RWPE2 (cell line): ENCODE results near the gene CCDC71.

Experiments used
- ATAC-seq: fragments of 200-7000 bp; cut with Tn5 transposase; 3 replicates; pipeline ENCODE4 v1.9.1; 2021; ENCODE audit warnings: low read depth
- DNase-seq: peaks from one replicate; pipeline ENCODE4 v3.0.0-alpha.2; 2020; ENCODE audit warnings: low spot score
- H3K27ac ChIP-seq: fragments of 450-650 bp; 2 replicates; pipeline ENCODE4 v1.5.1; 2017; ENCODE audit warnings: mild to moderate bottlenecking; ENCODE audit not compliant: poor library complexity, severe bottlenecking
- H3K27me3 ChIP-seq: fragments of 250-450 bp; sonication (Bioruptor Pico); 2 replicates; pipeline ENCODE4 v1.5.1; 2021; ENCODE audit warnings: mild to moderate bottlenecking, moderate library complexity; ENCODE audit not compliant: insufficient read depth, poor library complexity, severe bottlenecking
- H3K36me3 ChIP-seq: fragments of 250-450 bp; sonication (Bioruptor Pico); 2 replicates; pipeline ENCODE4 v1.5.1; 2020; ENCODE audit warnings: low read depth, mild to moderate bottlenecking, moderate library complexity
- H3K4me1 ChIP-seq: fragments of 250-450 bp; sonication (Bioruptor Pico); 2 replicates; pipeline ENCODE4 v1.5.1; 2021; ENCODE audit warnings: mild to moderate bottlenecking, moderate library complexity; ENCODE audit not compliant: insufficient read depth, poor library complexity, severe bottlenecking
- H3K4me3 ChIP-seq: fragments of 250-450 bp; sonication (Bioruptor Pico); 2 replicates; pipeline ENCODE4 v1.5.1; 2021; ENCODE audit warnings: mild to moderate bottlenecking, moderate library complexity; ENCODE audit not compliant: severe bottlenecking
- H3K9me3 ChIP-seq: fragments of 250-450 bp; sonication (Bioruptor Pico); 2 replicates; pipeline ENCODE4 v1.5.1; 2021; ENCODE audit warnings: mild to moderate bottlenecking, moderate library complexity; ENCODE audit not compliant: severe bottlenecking
- TF ChIP-seq, protein P1 (sequence below): fragments of 450-650 bp; IDR thresholded peaks from one replicate; pipeline ENCODE4 v1.5.1; 2017; ENCODE audit warnings: mild to moderate bottlenecking, moderate library complexity; ENCODE audit not compliant: poor library complexity, severe bottlenecking

The CCDC71 gene

DNA sequence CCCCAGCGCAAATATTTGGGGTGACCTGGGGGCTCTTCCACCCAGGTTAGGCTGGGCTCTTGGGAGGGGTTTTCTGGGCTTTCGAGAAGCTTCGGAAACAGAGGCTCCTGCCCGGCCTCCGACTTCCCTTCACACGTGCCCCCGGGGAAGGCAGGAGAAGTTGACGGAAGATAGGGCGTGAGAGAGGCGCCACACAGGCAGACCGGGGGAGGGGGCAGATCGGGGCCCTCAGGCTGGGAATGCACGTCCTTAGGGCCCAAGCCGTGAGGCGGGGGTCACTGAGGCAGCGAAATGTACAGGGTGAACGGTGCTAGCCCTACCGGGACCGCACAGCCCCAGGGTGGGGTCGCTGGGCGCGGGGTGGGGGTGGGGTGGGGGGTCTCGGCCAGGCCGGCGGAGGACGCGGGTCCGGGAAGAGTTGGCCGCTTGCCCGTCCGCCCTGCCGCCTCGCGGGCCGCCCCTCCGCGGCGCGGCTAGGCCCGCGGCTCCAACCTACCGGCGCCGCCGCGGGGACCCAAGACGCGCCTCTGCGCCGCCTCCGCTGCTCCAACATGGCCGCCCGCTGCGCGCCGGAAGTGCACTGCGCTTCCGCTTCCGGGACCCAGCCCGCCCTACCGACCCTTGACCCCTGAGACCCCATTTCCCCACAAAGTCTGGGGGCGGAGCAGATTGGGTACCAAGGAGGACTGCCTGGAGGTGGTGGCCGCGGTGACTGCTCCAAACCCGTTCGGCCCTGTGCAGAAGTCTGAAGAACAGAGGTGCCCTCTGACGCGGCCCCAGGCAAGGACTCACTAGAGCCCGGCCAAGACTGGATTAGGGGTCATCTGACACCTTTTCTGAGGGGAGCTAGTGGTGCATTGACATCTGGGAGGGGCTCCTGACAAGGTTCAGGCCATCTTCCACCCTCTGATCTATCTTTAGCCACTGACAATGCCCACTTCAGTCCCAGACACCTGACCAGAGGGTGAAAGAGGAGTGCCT, at the start of gene CCDC71:
TSS of gene CCDC71 (minus strand) at position 561 of the 981 bp plus-strand sequence. CDS start 2,123 bp downstream, outside the sequence.
- peak within 1 kb of the TSS; percentile 63 for H3K4me3 ChIP-seq
- ATAC-seq (peak; percentile 68), DNase-seq (no peak)
- peaks cover 20% of the 10 kb centered on the region for H3K36me3 ChIP-seq
- peak within 1 kb of the TSS; percentile 61 for H3K27ac ChIP-seq
- H3K4me1 ChIP-seq: peaks cover 7% of the 10 kb centered on the region
- TF ChIP-seq, protein P1, sequence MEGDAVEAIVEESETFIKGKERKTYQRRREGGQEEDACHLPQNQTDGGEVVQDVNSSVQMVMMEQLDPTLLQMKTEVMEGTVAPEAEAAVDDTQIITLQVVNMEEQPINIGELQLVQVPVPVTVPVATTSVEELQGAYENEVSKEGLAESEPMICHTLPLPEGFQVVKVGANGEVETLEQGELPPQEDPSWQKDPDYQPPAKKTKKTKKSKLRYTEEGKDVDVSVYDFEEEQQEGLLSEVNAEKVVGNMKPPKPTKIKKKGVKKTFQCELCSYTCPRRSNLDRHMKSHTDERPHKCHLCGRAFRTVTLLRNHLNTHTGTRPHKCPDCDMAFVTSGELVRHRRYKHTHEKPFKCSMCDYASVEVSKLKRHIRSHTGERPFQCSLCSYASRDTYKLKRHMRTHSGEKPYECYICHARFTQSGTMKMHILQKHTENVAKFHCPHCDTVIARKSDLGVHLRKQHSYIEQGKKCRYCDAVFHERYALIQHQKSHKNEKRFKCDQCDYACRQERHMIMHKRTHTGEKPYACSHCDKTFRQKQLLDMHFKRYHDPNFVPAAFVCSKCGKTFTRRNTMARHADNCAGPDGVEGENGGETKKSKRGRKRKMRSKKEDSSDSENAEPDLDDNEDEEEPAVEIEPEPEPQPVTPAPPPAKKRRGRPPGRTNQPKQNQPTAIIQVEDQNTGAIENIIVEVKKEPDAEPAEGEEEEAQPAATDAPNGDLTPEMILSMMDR: no peak
- no peaks in the 10 kb centered on the region for H3K27me3 ChIP-seq
- no peaks in the 10 kb centered on the region for H3K9me3 ChIP-seq

DNA sequence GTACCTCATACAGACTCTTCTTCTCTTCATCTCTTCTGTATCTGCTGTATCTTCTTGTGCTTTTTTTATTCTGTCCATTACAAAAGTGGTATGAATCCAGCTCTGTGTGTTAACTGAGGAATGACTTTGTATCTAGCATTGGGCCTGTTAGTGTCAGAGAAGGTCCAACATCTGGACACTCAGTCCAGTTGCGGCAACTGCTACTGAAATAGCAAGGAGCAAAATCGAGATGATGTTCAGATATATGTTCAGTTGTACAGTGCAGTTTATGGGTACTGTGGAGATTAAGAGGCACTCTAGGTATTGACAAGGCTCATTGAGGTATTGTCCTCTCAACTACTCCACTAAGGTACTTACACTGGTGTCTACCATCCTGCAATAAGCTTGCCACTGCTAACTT, 47.9 kb upstream of the CCDC71 start:
- Histone ChIP-seq H3K27ac (no peak overlapping the region), H3K4me1 (peaks cover 2% of the 10 kb centered on the region), H3K36me3 (no peaks in the 10 kb centered on the region), H3K27me3 (no peaks in the 10 kb centered on the region), H3K9me3 (no peaks in the 10 kb centered on the region), H3K4me3 (no peak overlapping the region)
- DNase-seq: no peak
- ATAC-seq: no peak
- TF ChIP-seq, protein P1: no peak

GRCh38 chr3:49213541-49213943, 47.4 kb upstream of the CCDC71 start:
- Histone ChIP-seq H3K9me3 (no peaks in the 10 kb centered on the region), H3K4me1 (no peaks in the 10 kb centered on the region), H3K36me3 (no peaks in the 10 kb centered on the region), H3K27ac (no peak overlapping the region), H3K27me3 (no peaks in the 10 kb centered on the region), H3K4me3 (no peak overlapping the region)
- ATAC-seq (no peak), DNase-seq (no peak)
- TF ChIP-seq, protein P1: no peak

DNA sequence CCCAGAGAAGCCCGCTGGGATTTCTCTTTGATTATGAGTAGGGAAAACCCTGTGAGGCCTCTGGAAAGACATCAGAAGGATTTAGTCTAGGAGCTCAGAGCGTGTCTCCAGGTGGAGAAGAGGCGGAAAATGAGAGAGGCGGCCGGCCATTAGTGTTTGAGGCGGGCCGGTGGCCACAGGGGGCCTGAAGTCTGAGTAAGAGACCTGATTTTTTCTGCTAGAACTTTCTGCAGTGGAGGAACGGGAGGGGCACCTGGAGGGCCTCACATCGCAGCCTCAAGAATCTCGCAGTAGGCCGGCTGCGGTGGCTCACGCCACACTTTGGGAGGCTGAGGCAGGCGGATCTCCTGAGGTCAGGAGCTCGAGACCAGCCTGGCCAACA, 33.8 kb upstream of the CCDC71 start:
- H3K27me3 ChIP-seq: no peaks in the 10 kb centered on the region
- no peaks in the 10 kb centered on the region for H3K9me3 ChIP-seq
- TF ChIP-seq, protein P1: no peak
- H3K36me3 ChIP-seq: no peaks in the 10 kb centered on the region
- no peak overlapping the region for H3K27ac ChIP-seq
- DNase-seq: no peak
- H3K4me1 ChIP-seq: no peaks in the 10 kb centered on the region
- no peak overlapping the region for H3K4me3 ChIP-seq
- ATAC-seq: no peak
